Measurements from ENCODE around the gene KRTAP4-16. TPM values are rescaled to one million over a fixed set of nuclear protein-coding genes. Genes with fewer than 3 reads are reported as not detected.

Gene KRTAP4-16
- total and polyA plus RNA-seq, 2 of the 8 experiments (the other 6 are each of a cell fraction or from before 2014, with no cell fraction given) = not detected

GRCh38 chr17:41071606-41072360, 30.2 kb downstream of the KRTAP4-16 start:
- Histone ChIP-seq H2BK5ac (ENCODE audit: low read depth, low read length) (no peak overlapping the region), H2BK120ac (replicated peaks; ENCODE audit: low read depth, low read length) (no peak overlapping the region), H3K23ac (ENCODE audit: insufficient read length) (no peak overlapping the region), H3K23me2 (ENCODE audit: low read depth, low read length) (no peaks in the 10 kb centered on the region), H3K79me1 (ENCODE audit: low read depth, low read length) (no peaks in the 10 kb centered on the region), H4K91ac (replicated peaks; ENCODE audit: insufficient read length, low read length) (no peak overlapping the region), H4K5ac (ENCODE audit: insufficient read length, low read depth, low read length) (no peak overlapping the region), H4K20me1 (replicated peaks in 1 of 2; ENCODE audit: control insufficient read depth in 1 of 2, insufficient read depth in 2 of 2, low read length in 2 of 2) (no peaks in the 10 kb centered on the region), H2AFZ (ENCODE audit: low read length) (no peak overlapping the region), H3K56ac (replicated peaks; ENCODE audit: insufficient read length, low read depth, low read length) (no peak overlapping the region), H3K9ac (replicated peaks in 1 of 4; ENCODE audit: extremely low read depth in 1 of 4, low read depth in 3 of 4, low read length in 3 of 4) (no peak overlapping the region), H3K79me2 (ENCODE audit: control insufficient read depth in 1 of 2, insufficient read depth in 2 of 2, low read length in 2 of 2) (no peaks in the 10 kb centered on the region), H2AK5ac (ENCODE audit: low read depth, low read length) (no peak overlapping the region), H3K18ac (ENCODE audit: extremely low read depth, low read length) (no peak overlapping the region), H4K8ac (ENCODE audit: extremely low read depth, insufficient read depth, low read length) (no peak overlapping the region), H3K4me1 (replicated peaks in 1 of 4; ENCODE audit: control insufficient read depth in 3 of 4, insufficient read depth in 4 of 4, low read length in 3 of 4) (no peaks in the 10 kb centered on the region), H3K27me3 (replicated peaks in 1 of 4; ENCODE audit: control insufficient read depth in 3 of 4, extremely low read depth in 1 of 4, insufficient read depth in 3 of 4, low read length in 3 of 4) (no peaks in the 10 kb centered on the region), H3K4me3 (ENCODE audit: extremely low read depth in 1 of 4, insufficient read depth in 2 of 4, low read depth in 3 of 4, low read length in 4 of 4) (no peak overlapping the region), H2BK12ac (ENCODE audit: low read depth, low read length) (no peak overlapping the region), H2BK20ac (ENCODE audit: low read length) (no peak overlapping the region), H3K14ac (ENCODE audit: insufficient read length) (no peak overlapping the region), H3K27ac (ENCODE audit: low read depth, low read length) (no peak overlapping the region), H3K36me3 (ENCODE audit: control insufficient read depth in 2 of 4, insufficient read depth in 4 of 4, low read length in 3 of 4) (no peaks in the 10 kb centered on the region), H3K4ac (replicated peaks; ENCODE audit: insufficient read length, low read depth, low read length) (no peak overlapping the region), H2BK15ac (ENCODE audit: low read length) (no peak overlapping the region; the same call in 1 of the 2 replicates), H3K9me3 (ENCODE audit: insufficient read depth in 2 of 2, low read depth in 1 of 2, low read length in 1 of 2) (no peaks in the 10 kb centered on the region), H3K4me2 (ENCODE audit: insufficient read depth in 1 of 2, low read depth in 2 of 2, low read length in 2 of 2) (no peak overlapping the region)
- no peak for DNase-seq (ENCODE audit: low read depth in 1 of 2, low spot score in 2 of 2)
- 88% methylated on average over 5 of the region's 5 CpGs; no CpG with 5 or more reads in 1 of the 2 experiments for WGBS, 2 experiments (ENCODE audit: extremely low coverage in 1 of 2, insufficient coverage in 1 of 2, insufficient read length in 1 of 2, insufficient replicate concordance in 2 of 2, low coverage in 1 of 2, low lambda C conversion rate in 2 of 2, missing lambda C conversion rate in 1 of 2)
- ChIA-PET POLR2A (ENCODE audit: partially characterized antibody) (no interaction called here), CTCF (ENCODE audit: partially characterized antibody) (interaction anchor here (0.6 kb wide), 1 partner anchor 184 kb away, joined by 3 read pairs; no protein-coding TSS in a partner anchor)
- no peak for FAIRE-seq
- TF ChIP-seq MAFK (IDR thresholded peaks at IDR 0.05; ENCODE audit: low read depth, low read length) = no peak
- TF ChIP-seq CEBPB (IDR thresholded peaks at IDR 0.05; ENCODE audit: low read depth, low read length) = no peak
- no peak for TF ChIP-seq SIRT6 (IDR thresholded peaks at IDR 0.05; ENCODE audit: low read length)
- no peak for TF ChIP-seq BACH1 (IDR thresholded peaks at IDR 0.05; ENCODE audit: low read length)
- no peak for TF ChIP-seq SP4 (IDR thresholded peaks at IDR 0.05; ENCODE audit: low read length)
- TF ChIP-seq CHD2 (IDR thresholded peaks at IDR 0.05; ENCODE audit: low read length) = no peak
- TF ChIP-seq HDAC6 (IDR thresholded peaks at IDR 0.05; ENCODE audit: low read depth, low read length) = no peak
- TF ChIP-seq TAF7 (optimal IDR thresholded peaks at IDR 0.05; ENCODE audit: borderline replicate concordance, low read depth, low read length) = no peak
- TF ChIP-seq SIN3A (conservative IDR thresholded peaks at IDR 0.05 in 1 of 2, IDR thresholded peaks at IDR 0.05 in 1 of 2; ENCODE audit: low read depth in 1 of 2, low read length in 2 of 2) = no peak
- no peak for TF ChIP-seq SAP30 (IDR thresholded peaks at IDR 0.05; ENCODE audit: insufficient read depth, insufficient replicate concordance, low read length)
- TF ChIP-seq PHF8 (conservative IDR thresholded peaks at IDR 0.05; ENCODE audit: low read depth, low read length) = no peak
- no peak for TF ChIP-seq KDM1A (IDR thresholded peaks at IDR 0.05; ENCODE audit: borderline replicate concordance, low read length)
- TF ChIP-seq SUZ12 (IDR thresholded peaks at IDR 0.05; ENCODE audit: low read length) = no peak
